Medulla oblongata (tissue), 1 donor: Measurements from ENCODE around the gene SDR39U1.

Source experiments
- DNase-seq: peaks from one replicate; pipeline ENCODE4 v3.0.0-alpha.2; 2015; ENCODE audit errors: extremely low spot score

The SDR39U1 gene

GRCh38 chr14:24441904-24442239 lies 704 bp downstream of the SDR39U1 start:
- no peak for DNase-seq

GRCh38 chr14:24441485-24441884 lies 1.1 kb downstream of the SDR39U1 start:
- DNase-seq: no peak

GRCh38 chr14:24440606-24441399 lies 1.8 kb downstream of the SDR39U1 start:
- DNase-seq: no peak

- no peak for DNase-seq
These were observed 2.6 kb downstream of the SDR39U1 start for GRCh38 chr14:24439830-24440605.

GRCh38 chr14:24439257-24439656 lies 3.3 kb downstream of the SDR39U1 start:
- no peak for DNase-seq

- no peak for DNase-seq
These were observed 4.1 kb downstream of the SDR39U1 start for GRCh38 chr14:24438223-24439097.

- DNase-seq: no peak
These were observed 4.9 kb downstream of the SDR39U1 start for GRCh38 chr14:24437736-24438067.

GRCh38 chr14:24437020-24437735 lies 5.4 kb downstream of the SDR39U1 start:
- no peak for DNase-seq

GRCh38 chr14:24436355-24437019 lies 6.1 kb downstream of the SDR39U1 start:
- DNase-seq: peak; percentile 89

GRCh38 chr14:24435998-24436354 lies 6.6 kb downstream of the SDR39U1 start:
- no peak for DNase-seq

- no peak for DNase-seq
These were observed 7.3 kb downstream of the SDR39U1 start for GRCh38 chr14:24435192-24435810.

GRCh38 chr14:24434676-24435075 lies 7.9 kb downstream of the SDR39U1 start:
- no peak for DNase-seq

GRCh38 chr14:24434036-24434435 lies 8.5 kb downstream of the SDR39U1 start:
- no peak for DNase-seq

- DNase-seq: no peak
These were observed 10.1 kb downstream of the SDR39U1 start for GRCh38 chr14:24432259-24433131.

GRCh38 chr14:24431569-24432258 lies 10.9 kb downstream of the SDR39U1 start:
- DNase-seq: peak; percentile 90

GRCh38 chr14:24430682-24431568 lies 11.7 kb downstream of the SDR39U1 start:
- no peak for DNase-seq

GRCh38 chr14:24430143-24430681 lies 12.4 kb downstream of the SDR39U1 start:
- peak; percentile 60 for DNase-seq
